ENCODE results near the gene OR5H2.
"Not testable (repeated sequence)": the region's sequence is repeated elsewhere in the genome, so short reads cannot be mapped to it uniquely, and the experiment has no call there.

Gene OR5H2

GRCh38 chr3:98282205-98282604, at the start of gene OR5H2:
OR5H2 (plus strand) TSS chr3:98282505; CDS start chr3:98282903, 398 bp downstream.
- DNase-seq (ENCODE audit: low read depth in 2 of 2, low spot score in 1 of 2) = no peak

DNA sequence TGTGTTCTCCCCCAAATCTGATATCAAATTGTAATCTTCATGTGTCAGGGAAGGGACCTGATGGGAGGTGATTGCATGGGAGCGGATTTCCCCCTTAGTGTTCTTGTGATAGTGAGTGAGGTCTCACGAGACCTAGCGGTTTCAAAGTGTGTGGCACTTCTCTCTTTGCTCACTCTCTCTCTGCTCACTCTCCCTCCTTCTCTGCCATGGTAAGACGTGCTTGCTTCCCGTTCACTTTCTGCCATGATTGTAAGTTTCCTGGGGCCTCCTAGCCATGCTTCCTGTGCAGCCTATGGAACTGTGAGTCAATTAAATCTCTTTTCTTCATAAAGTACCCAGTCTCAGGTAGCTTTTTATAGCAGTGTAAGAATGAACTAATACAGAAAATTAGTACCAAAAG, 48.8 kb upstream of the OR5H2 start:
- no peak for DNase-seq (ENCODE audit: low read depth in 2 of 2, low spot score in 1 of 2)

- no peak for DNase-seq (ENCODE audit: low read depth in 2 of 2, low spot score in 1 of 2)
Observed at GRCh38 chr3:98240131-98240530, 42.2 kb upstream of the OR5H2 start.

- DNase-seq (ENCODE audit: low read depth in 2 of 2, low spot score in 1 of 2) = no peak
Observed at GRCh38 chr3:98242155-98242554, 40.1 kb upstream of the OR5H2 start.

- DNase-seq (ENCODE audit: low read depth in 2 of 2, low spot score in 1 of 2) = no peak
Observed at GRCh38 chr3:98243843-98244242, 38.5 kb upstream of the OR5H2 start.

GRCh38 chr3:98246142-98246541, 36.2 kb upstream of the OR5H2 start:
- no peak for DNase-seq (ENCODE audit: low read depth in 2 of 2, low spot score in 1 of 2)

GRCh38 chr3:98256026-98256425, 26.3 kb upstream of the OR5H2 start:
- DNase-seq (ENCODE audit: low read depth in 2 of 2, low spot score in 1 of 2) = not testable (repeated sequence)

DNA sequence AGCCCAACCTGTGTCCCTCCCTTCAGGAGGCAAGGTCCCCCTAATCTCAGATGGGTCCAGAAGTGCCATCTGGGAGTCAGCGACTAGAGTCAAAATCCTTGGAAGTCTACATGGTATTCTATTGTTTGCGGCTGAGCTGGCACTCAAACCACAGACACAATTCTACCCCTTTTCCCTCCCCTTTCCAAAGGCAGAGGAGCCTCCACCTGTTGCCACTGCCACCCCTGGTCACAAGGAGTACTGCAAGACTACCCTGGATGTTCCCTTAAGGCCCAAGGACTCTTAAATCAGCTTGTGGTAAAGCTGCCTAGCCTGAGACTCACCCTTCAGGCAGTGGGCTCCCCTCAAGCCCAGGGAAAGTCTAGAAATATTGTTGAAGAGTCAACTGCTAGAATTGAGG, 22.6 kb upstream of the OR5H2 start:
- DNase-seq (ENCODE audit: low read depth in 2 of 2, low spot score in 1 of 2) = no peak

DNA sequence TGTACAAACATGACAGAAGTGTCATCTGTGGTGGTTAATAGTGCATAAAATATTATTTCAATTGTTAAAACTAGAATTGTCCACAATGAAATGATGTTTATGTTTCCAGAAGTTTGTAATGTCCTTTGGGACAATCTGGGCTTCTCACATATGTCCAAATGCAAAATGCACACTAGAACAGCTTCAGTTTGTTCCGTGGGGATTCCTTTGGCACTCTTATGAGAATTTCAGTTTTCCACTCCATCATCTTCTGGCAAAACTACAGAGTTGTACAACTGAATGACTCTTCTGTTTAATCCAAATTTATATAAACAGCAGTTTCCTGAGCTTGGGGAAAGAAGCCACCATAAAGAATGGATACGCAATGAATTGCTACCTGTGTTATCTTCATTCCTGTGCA, 20.3 kb upstream of the OR5H2 start:
- DNase-seq (ENCODE audit: low read depth in 2 of 2, low spot score in 1 of 2) = no peak

GRCh38 chr3:98263944-98264343, 18.4 kb upstream of the OR5H2 start, which contains the start of gene OR5H6:
OR5H6 (plus strand) TSS chr3:98264244; CDS start chr3:98264333, 89 bp downstream.
- no peak for DNase-seq (ENCODE audit: low read depth in 2 of 2, low spot score in 1 of 2)

- DNase-seq (ENCODE audit: low read depth in 2 of 2, low spot score in 1 of 2) = no peak
Observed at GRCh38 chr3:98269846-98270245, 12.5 kb upstream of the OR5H2 start.

GRCh38 chr3:98272126-98272525, 10.2 kb upstream of the OR5H2 start:
- no peak for DNase-seq (ENCODE audit: low read depth in 2 of 2, low spot score in 1 of 2)

DNA sequence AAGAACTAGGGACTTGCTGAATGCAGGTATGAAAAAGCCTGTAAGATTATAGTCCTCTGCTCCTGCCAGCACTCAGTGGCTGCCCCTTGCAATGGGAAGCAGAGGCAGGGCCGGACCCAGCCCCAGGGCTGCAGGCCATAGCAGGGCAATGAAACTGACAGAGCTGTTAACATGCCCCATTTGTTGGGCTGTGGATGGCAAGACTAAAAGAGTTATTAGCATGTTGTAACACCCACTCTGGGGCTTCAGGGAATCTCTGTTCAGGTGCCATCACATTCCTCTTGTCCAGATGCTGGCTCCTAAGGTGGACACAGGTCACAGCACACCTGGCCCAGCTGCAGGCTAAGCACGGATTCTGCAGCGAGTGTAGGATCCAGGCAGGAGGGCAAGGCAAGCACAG, 7.4 kb upstream of the OR5H2 start:
- no peak for DNase-seq (ENCODE audit: low read depth in 2 of 2, low spot score in 1 of 2)

DNA sequence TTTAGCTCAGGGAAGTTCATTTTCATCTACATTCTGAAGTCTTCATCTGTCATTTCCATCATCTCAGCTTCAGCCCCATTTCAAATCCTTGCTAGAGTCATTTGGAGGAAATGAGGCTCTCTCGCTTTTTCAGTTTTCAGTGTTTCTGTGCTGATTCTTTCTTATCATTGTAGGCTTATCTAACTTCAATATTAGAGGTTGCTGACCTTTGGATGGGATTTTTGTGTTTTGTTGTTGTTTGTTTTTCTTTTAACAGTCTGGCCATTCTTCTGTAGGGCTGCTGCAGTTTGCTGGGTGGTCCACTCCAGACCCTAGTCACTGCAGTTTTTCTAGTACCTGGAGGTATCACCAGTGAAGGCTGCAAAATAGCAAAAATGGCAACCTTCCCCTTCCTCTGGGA, 8.6 kb downstream of the OR5H2 start:
- DNase-seq (ENCODE audit: low read depth in 2 of 2, low spot score in 1 of 2) = no peak

DNA sequence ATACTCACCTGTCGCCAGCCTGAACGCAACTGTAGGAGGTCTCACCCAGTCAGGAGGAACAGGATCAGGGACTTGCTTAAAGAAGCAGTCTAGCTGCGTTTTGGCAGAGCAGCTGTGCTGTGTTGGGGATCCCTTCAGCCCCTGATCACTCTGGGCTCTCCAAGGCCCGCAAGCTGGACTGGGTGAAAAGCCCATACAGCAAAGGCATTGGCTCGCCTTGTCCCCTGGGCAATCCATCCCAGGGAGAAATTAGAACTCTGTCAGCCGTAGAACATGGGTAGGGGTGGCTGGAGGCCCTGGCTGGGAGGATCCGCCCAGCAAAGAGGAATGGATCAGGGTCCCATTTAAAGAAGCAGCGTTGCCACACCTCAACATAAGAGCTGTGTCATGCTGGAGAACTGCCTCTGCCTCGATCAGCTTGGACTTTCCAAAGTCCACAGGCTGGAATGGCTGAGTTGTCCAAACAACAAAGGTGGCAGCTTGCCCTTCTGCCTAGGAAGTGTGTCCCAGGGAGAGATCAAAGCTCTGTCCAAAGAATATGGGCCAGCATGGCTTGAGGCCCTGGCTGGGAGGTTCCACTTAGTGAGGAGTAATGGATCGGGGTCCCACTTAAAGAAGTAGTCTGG, 9.1 kb downstream of the OR5H2 start:
- DNase-seq (ENCODE audit: low read depth in 2 of 2, low spot score in 1 of 2) = no peak

GRCh38 chr3:98322101-98322500, 39.8 kb downstream of the OR5H2 start:
- no peak for DNase-seq (ENCODE audit: low read depth in 2 of 2, low spot score in 1 of 2)

- no peak for DNase-seq (ENCODE audit: low read depth in 2 of 2, low spot score in 1 of 2)
Observed at GRCh38 chr3:98322686-98323085, 40.4 kb downstream of the OR5H2 start.

DNA sequence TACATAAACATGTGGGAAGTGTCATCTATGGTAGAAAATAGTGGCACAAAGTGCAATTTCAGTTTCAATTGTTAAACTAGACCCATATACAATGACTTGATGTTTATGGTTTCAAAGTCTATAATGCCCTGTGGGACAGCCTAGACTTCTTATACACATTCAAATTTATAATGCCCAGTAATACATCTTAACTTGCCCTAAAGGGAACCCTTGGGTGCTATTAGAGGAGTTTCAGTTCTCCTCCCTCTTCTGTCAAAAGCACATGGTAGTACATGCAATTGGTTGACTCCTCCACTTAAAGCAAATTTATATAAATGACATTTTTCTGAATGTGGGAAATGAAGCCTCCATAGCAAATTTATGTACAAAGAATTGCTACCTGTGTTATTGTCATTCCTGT, 41.1 kb downstream of the OR5H2 start:
- DNase-seq (ENCODE audit: low read depth in 2 of 2, low spot score in 1 of 2) = no peak

GRCh38 chr3:98325055-98325454, 42.8 kb downstream of the OR5H2 start:
- DNase-seq (ENCODE audit: low read depth in 2 of 2, low spot score in 1 of 2) = no peak

- DNase-seq (ENCODE audit: low read depth in 2 of 2, low spot score in 1 of 2) = no peak
Observed at GRCh38 chr3:98326105-98326893, 44.0 kb downstream of the OR5H2 start.

DNA sequence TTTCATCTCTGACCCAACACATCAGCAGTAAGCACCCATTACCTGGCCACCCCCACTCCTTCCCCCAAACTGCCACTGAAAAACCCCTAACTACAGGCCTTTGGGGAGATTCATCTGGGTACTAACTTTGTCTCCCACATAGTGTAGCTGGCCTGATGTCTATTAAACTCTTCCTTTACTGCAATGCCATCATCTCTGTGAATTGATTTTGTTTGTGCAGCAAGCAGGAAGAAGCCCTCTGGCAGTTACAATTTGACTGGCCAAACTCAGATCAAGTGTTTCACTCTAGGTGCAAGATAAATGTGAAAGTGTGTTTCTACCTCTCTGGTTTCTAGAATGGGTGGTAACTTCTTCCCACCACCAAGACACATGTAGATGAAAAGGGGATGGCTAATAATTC, 44.6 kb downstream of the OR5H2 start:
- no peak for DNase-seq (ENCODE audit: low read depth in 2 of 2, low spot score in 1 of 2)

- no peak for DNase-seq (ENCODE audit: low read depth in 2 of 2, low spot score in 1 of 2)
Observed at GRCh38 chr3:98328933-98329332, 46.6 kb downstream of the OR5H2 start.
